ENCODE results near the gene CDH22.

CDH22 gene

DNA sequence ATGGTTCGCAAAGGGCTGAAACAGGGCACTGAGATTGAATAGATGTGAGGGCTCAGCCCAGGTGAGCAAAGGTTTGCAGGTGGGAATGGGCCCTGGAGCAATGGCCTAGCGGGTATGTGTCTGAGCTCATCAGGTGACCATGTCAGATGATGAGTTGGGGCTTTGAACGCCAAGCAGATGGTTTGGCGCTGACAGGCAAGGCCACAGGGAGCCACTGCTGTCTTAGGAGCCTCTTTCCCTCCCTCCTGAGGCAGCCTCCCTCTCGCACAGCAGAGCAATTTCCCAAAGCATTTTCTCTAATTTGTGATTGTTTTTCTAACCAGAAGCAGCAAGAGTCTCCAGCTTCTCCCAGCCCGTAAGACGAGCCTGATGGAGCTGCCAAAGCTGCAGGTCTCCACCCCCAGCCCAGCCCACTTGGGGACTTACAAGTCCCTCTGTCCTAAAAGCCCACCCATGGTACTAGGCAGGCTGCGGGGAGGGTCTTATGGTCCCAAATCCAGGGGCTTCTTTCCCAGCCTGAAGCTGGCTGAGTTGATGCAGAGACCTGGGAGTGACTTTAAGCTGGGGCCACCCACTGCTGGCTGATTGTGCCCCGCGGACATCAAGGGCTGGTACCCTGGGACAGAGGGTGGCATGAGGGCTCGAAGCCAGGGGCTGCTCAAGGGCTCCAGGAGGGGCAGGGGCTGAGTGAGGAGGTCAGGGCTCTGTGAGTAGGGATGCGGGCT is 11.6 kb downstream of the CDH22 start:
- no peak for DNase-seq

DNA sequence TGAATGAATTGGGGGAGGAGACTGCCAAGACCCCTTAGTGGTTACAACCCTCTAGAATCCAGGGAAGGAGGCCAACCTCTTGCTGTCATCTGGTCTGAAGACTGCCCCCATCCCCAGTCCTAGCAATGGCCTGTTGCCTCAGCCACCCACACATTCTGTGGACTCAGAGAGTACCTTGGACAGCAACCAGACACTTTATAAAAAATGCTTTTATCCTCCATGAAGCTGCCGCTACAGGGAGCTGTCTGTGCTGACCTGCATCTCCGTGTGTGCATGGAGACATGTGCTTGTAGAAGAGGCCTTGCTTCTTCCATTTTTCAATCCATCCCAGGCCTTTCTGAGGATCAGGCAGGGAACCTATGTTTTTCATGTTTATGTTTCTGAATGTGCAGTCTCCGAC is 15.2 kb downstream of the CDH22 start:
- DNase-seq, result peak; percentile 42

- DNase-seq, result no peak
Measured at GRCh38 chr20:46291401-46291800, 16.9 kb downstream of the CDH22 start.

DNA sequence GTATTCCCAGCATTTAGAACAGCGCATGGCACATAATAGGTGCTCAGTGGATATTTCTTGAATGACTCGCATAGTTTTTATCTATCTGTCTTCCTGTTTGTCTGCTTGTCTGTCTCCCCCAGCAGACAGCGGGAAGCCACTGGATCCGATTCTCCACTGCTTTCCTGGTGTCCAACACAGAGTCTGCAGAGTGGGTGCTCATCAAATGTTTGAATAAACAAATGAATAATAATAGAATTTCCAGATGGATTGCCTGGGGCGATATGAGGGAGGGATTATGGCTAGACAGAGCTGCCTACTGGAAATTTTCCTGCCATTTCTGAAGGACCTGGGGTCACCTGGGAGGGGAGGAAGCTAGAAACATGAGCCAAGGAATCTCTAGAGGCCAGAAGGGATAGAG is 18.9 kb downstream of the CDH22 start:
- no peak for DNase-seq

DNA sequence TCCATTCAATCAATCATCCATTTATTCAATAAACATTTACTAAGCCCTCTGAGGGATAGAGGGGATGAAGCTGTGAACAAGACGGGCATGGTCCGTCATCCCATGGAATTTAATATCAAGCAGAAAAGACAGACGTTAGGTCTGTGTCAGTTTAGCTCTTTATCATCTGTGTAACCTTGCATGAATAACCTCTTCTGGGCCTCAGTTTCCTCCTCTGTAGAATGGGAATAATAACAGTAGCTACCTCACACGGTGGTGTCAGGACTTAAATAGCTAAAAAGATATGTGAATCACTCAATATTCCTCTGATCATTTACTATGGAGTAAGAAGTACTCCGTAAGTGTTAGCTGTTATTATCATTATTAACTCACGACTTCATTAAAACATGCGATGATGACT is 21.3 kb downstream of the CDH22 start:
- DNase-seq, result no peak

- DNase-seq, result no peak
Measured at GRCh38 chr20:46286382-46286781, 21.9 kb downstream of the CDH22 start.

GRCh38 chr20:46285740-46286139 is 22.6 kb downstream of the CDH22 start:
- DNase-seq, result no peak

DNA sequence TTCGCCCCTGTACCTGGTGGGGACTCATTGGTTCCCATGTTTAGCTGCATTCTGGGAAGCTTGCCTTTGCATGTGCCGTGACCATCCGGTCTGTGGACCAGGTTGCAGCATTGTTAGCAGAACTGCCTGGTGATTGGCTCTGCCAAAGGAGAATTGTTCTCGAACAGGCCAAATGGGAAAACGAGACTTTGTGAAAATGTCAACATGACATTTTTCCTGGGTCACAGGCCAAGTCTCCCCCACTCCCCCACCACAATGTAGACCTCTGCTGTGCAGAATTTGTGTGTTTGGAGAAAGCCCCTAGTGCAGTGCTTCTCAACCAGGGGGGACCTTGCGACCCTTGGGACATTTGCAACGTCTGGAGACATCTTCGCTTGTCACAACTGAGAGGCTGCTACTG is 23.2 kb downstream of the CDH22 start:
- DNase-seq, result no peak

DNA sequence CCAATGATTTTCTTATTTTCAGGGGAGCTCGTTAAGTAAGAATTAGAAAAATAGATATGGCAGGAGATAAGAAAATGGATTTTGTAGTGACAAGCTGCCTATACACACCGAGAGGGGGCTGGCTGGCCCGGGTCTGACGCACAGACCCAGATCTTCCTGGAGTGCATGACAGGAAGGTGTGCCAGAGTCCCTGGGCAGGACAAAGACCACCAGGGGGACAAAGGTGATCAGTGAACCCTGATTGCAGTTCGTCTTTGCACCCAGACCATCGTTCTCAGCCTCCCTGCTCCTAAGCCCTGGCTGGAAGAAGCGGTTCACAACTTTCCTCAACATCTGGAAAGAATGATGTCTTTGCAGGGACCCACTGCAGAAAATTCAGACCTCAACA is 24.3 kb downstream of the CDH22 start:
- DNase-seq, result no peak

- DNase-seq, result no peak
Measured at GRCh38 chr20:46283426-46284039, 24.8 kb downstream of the CDH22 start.

GRCh38 chr20:46282669-46283068 is 25.6 kb downstream of the CDH22 start:
- no peak for DNase-seq

DNA sequence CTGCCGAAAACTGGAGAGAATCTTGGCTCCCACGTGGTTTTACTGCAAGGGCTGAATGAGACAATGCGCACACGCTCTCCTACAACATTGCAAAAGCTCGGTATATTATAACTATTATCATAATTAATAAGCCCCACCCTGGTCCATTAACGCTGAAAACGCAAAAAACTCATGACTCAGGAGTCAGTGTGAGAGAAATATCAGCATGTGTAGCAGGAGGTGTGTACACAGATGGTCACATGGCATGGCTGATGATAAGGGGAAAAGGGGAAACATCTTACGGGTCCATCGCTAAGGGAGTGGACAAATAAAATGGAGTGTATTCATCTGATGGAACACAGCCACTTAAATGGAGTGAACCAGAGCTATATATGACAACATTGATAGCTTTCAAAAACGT is 29.2 kb downstream of the CDH22 start:
- DNase-seq, result no peak

GRCh38 chr20:46277602-46278001 is 30.7 kb downstream of the CDH22 start:
- no peak for DNase-seq

DNA sequence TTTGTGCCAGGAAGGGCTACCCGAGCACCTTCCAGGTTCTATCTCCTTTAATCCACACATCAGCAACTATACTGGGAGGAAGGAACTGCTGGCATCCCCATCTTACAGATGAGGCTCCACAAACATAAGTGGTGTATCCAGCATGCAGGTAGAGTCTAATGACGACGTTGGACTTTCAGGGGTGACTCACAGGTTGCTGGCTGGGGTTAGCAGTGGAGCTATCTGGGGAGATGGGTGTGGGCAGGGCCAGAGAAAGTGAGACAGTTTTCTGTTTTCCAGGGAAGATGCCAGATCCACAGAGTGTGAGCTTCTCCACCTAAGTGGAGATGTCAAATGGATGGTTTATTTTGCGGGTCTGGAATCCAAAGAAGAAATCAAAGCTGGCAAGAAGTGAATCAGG is 31.8 kb downstream of the CDH22 start:
- no peak for DNase-seq

DNA sequence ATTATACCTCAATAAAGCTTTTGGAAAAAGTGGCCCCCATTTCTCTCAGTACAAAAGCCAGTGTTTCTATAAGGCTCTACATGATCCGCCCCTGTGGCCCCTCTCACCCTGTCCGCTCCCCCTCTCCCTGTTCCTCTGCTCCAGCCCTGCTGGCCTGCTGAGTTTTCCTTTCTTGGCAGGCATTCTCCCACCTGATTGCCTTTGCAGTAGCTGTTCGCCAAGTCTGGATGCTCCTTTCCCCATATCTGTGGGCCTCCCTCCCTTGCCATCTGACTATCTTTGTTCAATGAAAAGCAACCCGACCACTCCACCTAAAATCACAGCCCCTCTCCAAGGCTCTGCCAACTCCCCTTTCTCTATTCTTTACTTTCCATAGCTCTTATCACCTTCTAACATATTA is 33.2 kb downstream of the CDH22 start:
- no peak for DNase-seq

- DNase-seq, result no peak
Measured at GRCh38 chr20:46273717-46274116, 34.6 kb downstream of the CDH22 start.

- DNase-seq, result no peak
Measured at GRCh38 chr20:46272389-46273047, 35.8 kb downstream of the CDH22 start.

DNA sequence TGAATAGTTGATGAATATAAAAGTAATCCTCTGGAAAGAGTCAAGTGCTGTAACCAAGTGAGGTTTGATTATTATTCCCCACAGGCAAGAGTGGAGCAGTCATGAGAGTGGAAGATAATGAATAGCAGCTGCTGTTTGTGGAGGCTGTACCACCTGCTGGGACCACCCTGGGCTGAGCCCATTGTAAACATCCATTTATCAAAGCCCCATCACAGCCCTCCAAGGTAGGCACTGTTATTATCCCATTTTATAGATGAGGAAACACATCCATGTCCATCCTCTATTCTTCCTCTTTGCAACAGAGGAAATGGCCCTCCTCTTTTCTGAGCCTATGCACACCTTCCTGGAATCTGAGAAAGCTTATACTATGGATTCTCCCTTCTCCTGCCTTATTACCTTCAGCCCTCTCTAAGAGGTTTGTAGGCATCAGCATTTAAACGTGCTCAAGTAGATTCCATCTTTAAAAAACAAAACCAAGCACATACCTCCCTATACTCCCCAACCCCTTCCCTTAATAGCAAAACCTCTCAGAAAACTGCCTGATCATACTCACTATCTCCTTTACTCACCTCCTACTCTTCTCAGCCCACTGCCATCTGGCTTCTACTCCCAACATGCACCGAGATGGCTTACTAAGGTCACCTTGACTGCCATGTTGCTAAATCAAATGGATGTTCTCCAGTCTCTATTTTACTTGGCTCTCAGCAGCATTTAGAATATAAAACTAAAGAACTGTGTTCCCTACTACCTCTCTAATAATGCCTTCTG is 37.1 kb downstream of the CDH22 start:
- no peak for DNase-seq

- DNase-seq, result peak; percentile 40
Measured at GRCh38 chr20:46269372-46269771, 38.9 kb downstream of the CDH22 start.

DNA sequence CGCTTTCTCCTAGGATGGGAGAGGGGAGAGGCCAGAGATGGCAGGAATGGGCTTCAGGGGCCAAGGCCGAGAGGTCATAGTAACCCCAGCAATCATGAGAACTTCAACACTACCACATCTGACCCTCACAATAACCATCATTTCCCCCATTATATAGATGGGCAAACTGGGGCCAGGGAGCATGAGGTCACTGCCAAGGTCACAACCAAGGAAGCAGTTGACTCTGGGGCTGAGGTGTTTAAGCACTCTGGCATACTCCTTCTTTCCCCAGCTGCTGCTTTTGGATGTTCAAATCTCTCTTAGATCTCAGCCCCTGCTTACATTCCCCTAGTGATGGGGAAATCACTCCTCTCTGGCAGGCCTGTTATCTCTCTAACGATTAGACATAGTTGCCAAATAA is 39.6 kb downstream of the CDH22 start:
- DNase-seq, result no peak

- no peak for DNase-seq
Measured at GRCh38 chr20:46268131-46268614, 40.1 kb downstream of the CDH22 start.

DNA sequence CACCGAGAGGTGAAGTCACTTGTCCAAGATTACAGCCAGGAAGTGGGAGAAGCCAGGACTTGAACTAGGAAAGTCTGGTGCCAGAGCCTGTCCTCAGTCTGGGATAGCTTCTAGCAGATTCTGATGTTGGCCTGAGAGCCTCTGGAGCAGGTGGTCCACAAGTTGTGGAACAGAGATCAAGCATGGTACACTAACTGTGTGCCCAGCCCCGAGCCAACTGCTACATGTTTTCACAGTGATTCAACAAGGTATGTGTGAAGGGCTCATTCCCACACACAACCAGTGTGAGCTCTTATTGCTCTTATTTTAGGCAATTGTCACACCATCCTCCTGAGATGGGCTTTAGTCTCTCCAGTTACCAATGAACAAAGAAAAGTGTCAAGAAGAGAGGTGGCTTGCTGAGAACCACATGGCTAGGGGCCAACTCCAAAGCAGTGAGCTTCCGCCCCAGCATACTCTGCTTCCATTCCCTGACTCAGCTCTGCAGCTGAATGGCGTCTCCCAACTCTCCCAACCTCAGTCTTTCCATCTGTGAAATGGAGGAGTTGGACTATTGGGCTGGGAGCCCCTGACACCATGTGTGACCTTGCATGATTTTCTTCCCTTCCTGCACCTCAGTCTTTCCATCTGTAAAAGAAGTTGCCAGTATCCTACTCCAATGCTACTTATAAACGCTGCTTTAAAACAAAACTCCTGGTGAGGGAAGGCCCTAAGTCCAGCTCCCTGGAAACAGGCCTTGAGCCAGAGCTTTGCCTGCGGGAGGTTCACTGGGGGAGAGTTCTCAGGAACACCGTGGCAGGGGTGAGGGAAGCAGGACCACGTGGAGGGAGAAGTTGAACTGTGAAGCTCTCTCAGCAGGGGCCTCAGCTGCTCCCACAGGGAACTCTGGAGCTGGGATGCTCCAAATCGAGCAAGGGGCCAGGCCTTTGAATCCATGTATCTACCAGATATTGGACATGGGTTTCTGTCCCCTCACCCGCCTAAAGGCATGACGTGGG is 40.9 kb downstream of the CDH22 start:
- DNase-seq, result no peak

Measured in DMS53 (cell line).